GM21360 (cell line): ENCODE measurements around the gene ADRA2C.
"Not testable (repeated sequence)": the region's sequence is repeated elsewhere in the genome, so short reads cannot be mapped to it uniquely, and the experiment has no call there.

Source experiments
- ATAC-seq: cut with Tn5 transposase; IDR thresholded peaks from one replicate; pipeline ENCODE4 v1.9.1; 2021; ENCODE audit warnings: mild to moderate bottlenecking, moderate library complexity; ENCODE audit not compliant: unreplicated experiment

Gene ADRA2C

DNA sequence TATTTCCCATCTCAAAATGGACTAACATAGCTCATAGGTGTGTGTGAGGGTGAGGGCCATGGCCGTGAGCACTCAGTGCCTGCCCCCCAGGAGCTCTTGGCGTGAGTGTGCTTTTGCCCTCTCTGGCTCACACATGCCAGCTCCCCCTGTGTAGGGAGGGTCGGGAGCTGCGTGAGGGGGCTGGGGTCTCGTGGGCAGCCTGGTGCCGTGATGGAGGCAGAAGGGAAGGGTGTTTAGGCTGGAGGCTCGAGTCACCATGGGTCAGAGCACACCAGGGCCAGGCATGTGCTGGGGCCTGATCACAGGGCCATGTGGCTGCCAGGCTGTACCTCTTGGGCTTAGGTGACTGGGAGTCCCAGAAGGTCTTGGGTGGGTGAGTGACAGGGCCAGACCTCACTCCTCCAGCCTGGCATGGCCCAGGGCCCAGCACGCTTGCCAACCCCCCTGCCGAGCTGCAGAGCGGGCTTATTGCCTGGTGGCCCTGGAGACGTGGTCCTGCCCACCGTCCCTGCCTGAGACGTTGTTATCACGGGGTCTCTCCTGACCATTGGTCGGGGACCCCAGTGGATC, 44.0 kb downstream of the ADRA2C start:
- ATAC-seq: no peak

GRCh38 chr4:3810796-3811485, 44.8 kb downstream of the ADRA2C start:
- no peak for ATAC-seq

GRCh38 chr4:3811621-3812020, 45.4 kb downstream of the ADRA2C start:
- ATAC-seq: no peak

DNA sequence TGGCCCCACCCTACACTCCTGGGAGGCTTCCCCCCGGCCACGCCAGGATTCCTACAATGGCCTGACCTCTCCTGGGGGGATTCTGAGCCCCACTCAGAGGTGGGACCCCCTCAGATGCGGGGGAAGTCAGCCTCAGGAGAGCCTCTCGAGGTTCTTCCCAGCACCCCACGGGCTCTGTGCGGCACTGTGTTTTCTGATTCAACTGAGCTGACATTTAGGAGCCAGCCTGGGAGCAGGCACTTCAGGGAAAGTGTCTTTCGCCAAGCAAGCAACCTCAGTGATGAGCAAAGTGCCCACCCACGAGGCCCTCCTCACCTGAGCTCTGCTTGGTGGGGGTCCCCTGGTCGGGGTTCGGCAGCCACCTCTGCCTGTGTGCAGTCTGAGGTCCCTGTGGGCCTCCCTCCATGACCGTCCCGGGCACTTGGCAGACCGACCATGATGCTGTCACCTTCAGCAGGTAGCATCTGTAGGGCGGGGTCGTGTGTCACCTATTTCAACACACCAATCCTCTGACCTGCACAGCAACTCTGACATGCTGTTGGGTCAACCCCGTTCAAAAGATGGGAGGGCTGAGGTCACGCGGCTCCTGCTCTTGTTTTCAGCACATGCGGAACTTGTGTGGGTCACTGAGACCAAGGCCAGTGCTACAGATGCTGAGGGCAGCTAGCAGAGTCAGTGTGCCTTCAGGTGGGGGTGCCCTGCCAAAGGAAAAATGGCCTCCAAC, 46.2 kb downstream of the ADRA2C start:
- ATAC-seq: no peak

- no peak for ATAC-seq
Measured at GRCh38 chr4:3813151-3814052, 47.2 kb downstream of the ADRA2C start.

GRCh38 chr4:3814053-3814570, 47.9 kb downstream of the ADRA2C start:
- no peak for ATAC-seq

GRCh38 chr4:3814838-3815237, 48.7 kb downstream of the ADRA2C start:
- not testable (repeated sequence) for ATAC-seq

DNA sequence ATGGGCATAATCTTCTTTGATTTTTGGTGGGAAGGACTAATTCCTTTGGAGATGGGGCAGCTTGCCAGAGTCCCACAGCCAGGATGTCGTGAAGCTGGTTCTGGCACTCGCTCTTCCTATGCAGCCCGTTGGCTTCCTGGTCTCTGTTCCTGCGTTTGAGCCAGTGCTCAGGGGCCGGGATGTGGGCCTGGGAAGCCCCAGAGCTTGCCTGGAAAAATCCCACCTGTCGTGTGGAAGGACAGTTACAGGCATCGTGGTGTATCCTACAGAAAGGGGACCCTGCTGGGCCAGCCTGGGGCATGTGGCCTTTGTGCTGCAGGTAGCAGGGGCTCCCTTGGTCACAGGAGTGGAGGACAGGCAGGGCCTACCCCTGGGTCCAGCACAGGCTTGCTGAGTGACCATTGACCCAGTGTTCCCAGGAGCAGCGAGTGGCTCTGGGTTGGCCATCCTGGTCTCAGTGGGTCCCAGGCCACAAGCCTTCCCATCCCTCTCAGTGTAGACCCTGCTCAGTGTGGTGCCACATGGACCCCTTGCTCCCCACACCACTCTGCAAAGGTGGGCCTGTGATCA, 50.2 kb downstream of the ADRA2C start:
- ATAC-seq: no peak

DNA sequence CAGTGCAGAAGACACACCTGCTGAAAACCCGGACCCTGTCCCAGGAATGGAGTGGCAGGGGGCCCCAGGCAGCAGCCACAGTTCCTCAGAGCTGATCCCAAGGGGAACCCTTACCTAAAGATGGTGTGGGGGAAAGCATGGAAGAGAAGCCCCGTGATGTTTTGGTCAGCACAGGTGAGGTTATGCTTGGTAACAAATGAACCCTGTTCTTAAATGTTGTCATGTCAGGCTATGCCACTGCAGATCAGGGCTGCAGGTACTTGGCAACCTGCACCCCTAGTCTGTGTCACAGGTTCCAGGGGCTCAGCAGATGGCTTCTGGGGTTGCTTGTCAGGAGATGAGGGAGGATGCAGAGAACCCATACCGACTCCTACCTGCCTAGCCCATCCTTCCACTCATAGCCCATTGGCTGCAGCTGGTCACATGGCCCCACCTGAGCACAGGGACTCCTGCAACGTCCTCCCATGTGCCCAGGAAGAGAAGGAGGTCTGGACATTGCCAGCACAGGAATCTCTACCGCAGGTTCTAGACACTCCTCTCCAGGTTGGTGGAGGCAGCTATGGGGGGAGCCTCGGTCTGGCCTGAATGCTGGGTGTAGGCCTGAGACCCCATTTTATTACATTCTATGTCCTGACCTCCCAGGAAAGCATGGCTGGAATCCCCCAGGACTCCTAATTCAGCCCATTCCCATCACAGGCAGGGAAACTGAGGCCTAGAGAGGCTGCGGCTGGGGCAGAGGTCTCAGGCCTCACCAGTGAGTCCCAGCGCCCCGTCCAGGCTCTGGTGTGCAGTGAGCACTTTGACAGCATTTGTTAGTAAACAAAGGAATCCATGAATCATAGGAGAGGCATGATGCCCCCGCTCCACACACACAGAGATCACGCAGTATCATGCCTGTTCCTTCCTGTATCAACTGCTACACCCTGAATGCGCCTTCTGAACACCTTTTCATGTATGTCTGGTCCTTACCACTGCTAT, 51.1 kb downstream of the ADRA2C start:
- no peak for ATAC-seq
